HCT116 (cell line): ENCODE data around the gene PSORS1C1. TPM values are rescaled to one million over a fixed set of nuclear protein-coding genes. Genes with fewer than 3 reads are reported as not detected.

Experiments
- ATAC-seq: fragments of 200-7000 bp; cut with Tn5 transposase; 2 replicates; pipeline ENCODE4 v1.9.1; 2020; ENCODE audit warnings: mild to moderate bottlenecking, moderate library complexity
- Bru-seq: library from RNA; stranded (reverse); fragments of 400-500 nt; gene quantifications from one replicate; lab custom pipeline; 2021; lab: Mats Ljungman, UMichigan
- BruChase-seq, 2 experiments: library from RNA; stranded (reverse); fragments of 400-500 nt; gene quantifications; one replicate each; lab custom pipeline; 2021; lab: Mats Ljungman, UMichigan
- BruUV-seq: library from RNA; stranded (reverse); fragments of 400-500 nt; replicated peaks from 2 replicates; lab custom pipeline; 2021; lab: Mats Ljungman, UMichigan
- CTCF ChIA-PET: fragments of 300-600 bp; sonication (Branson Sonifier 250); formaldehyde crosslinking; loops from one replicate; lab custom pipeline; 2021; ENCODE audit warnings: antibody characterized with exemption; lab: Charles Lee
- POLR2A ChIA-PET: fragments of 300-600, 350-600 bp; sonication (Branson Sonifier 250); formaldehyde crosslinking; loops from one replicate; lab custom pipeline; 2021; ENCODE audit warnings: antibody characterized with exemption; lab: Charles Lee
- RAD21 ChIA-PET, 2 experiments: fragments of 300-600 bp; sonication (Branson Sonifier 250); formaldehyde crosslinking; loops; one replicate each; lab custom pipeline; 2023; ENCODE audit warnings: low total read pairs in 2 of 2; ENCODE audit not compliant: uncharacterized antibody in 2 of 2, unreplicated experiment in 2 of 2, low non-redundant PET in 1 of 2; lab: Charles Lee
- DNase-seq: peaks from one replicate; pipeline ENCODE4 v3.0.0-alpha.2; 2010; ENCODE audit warnings: low read depth, low spot score
- H2AFZ ChIP-seq: fragments of 200-600 bp; shearing (Covaris generic), sonication (generic); 2 replicates; pipeline ENCODE4 v1.6.1; 2017; ENCODE audit warnings: low read depth, mixed run types, mixed read lengths, antibody characterized with exemption, low read length; ENCODE audit not compliant: poor library complexity, severe bottlenecking
- H3K27ac ChIP-seq: 2 replicates; pipeline ENCODE4 v1.5.1; 2012; ENCODE audit warnings: low read depth, low read length
- H3K27me3 ChIP-seq: fragments of 200-600 bp; sonication (generic); 2 replicates; pipeline ENCODE4 v1.6.1; 2016; ENCODE audit warnings: mixed run types, low read length, mixed read lengths; ENCODE audit not compliant: insufficient read depth
- H3K36me3 ChIP-seq, 2 experiments: fragments of 200-500 bp in 1 of 2; fragments of 200-600 bp in 1 of 2; sonication (Bioruptor generic) in 1 of 2; sonication (generic) in 1 of 2; 2 replicates each; pipeline versions ENCODE4 v1.5.1 to v1.6.1; 2014 to 2016; ENCODE audit warnings: low read length in 2 of 2, inconsistent platforms in 1 of 2, mixed read lengths in 1 of 2, mixed run types in 1 of 2; ENCODE audit not compliant: insufficient read depth in 2 of 2, control insufficient read depth in 1 of 2
- H3K4me1 ChIP-seq, 2 experiments: fragments of 200-600 bp in 1 of 2; sonication (generic) in 1 of 2; 2 replicates each; pipeline versions ENCODE4 v1.5.1 to v1.6.1; 2012 to 2017; ENCODE audit warnings: low read length in 2 of 2, inconsistent platforms in 1 of 2, mild to moderate bottlenecking in 1 of 2, mixed read lengths in 1 of 2, mixed run types in 1 of 2, moderate library complexity in 1 of 2; ENCODE audit not compliant: insufficient read depth in 2 of 2, control insufficient read depth in 1 of 2
- H3K4me2 ChIP-seq: fragments of 200-600 bp; sonication (generic); 2 replicates; pipeline ENCODE4 v1.6.1; 2017; ENCODE audit warnings: mixed run types, low read length, mixed read lengths
- H3K4me3 ChIP-seq, 2 experiments: fragments of 200-600 bp in 1 of 2; sonication (generic) in 1 of 2; replicated peaks in 1 of 2; 2 replicates each; pipeline ENCODE4 v1.5.1; 2011 to 2016; ENCODE audit warnings: low read length in 2 of 2, control low read depth in 1 of 2, low read depth in 1 of 2, mild to moderate bottlenecking in 1 of 2, mixed read lengths in 1 of 2, mixed run types in 1 of 2
- H3K79me2 ChIP-seq: fragments of 200-600 bp; sonication (generic); 2 replicates; pipeline ENCODE4 v1.6.1; 2017; ENCODE audit warnings: mild to moderate bottlenecking, mixed run types, low read length, moderate library complexity, mixed read lengths; ENCODE audit not compliant: insufficient read depth
- H3K9ac ChIP-seq: fragments of 200-600 bp; sonication (generic); 2 replicates; pipeline ENCODE4 v1.6.1; 2016; ENCODE audit warnings: low read length, mixed read lengths
- H3K9me2 ChIP-seq: fragments of 200-600 bp; sonication (generic), shearing (Covaris generic); 2 replicates; pipeline ENCODE4 v1.6.1; 2017; ENCODE audit warnings: mixed run types, mild to moderate bottlenecking, moderate library complexity; ENCODE audit not compliant: insufficient read depth
- H3K9me3 ChIP-seq, 2 experiments: fragments of 200-500 bp in 1 of 2; fragments of 200-600 bp in 1 of 2; sonication (Bioruptor generic) in 1 of 2; sonication (generic) in 1 of 2; 2 replicates each; pipeline ENCODE4 v1.6.1; 2014 to 2017; ENCODE audit warnings: low read length in 2 of 2, mixed read lengths in 2 of 2, inconsistent platforms in 1 of 2, low read depth in 1 of 2, mild to moderate bottlenecking in 1 of 2, mixed run types in 1 of 2, moderate library complexity in 1 of 2; ENCODE audit not compliant: control insufficient read depth in 1 of 2, insufficient read depth in 1 of 2
- H4K20me1 ChIP-seq: fragments of 200-600 bp; sonication (generic), shearing (Covaris generic); 2 replicates; pipeline ENCODE4 v1.6.1; 2017; ENCODE audit warnings: mixed run types, mild to moderate bottlenecking, moderate library complexity; ENCODE audit not compliant: insufficient read depth
- CBX3 ChIP-seq: IDR thresholded peaks from 2 replicates; pipeline ENCODE4 v1.6.1; 2012; ENCODE audit warnings: low read depth
- CEBPB ChIP-seq: IDR thresholded peaks from 2 replicates; pipeline ENCODE4 v1.6.1; 2012; ENCODE audit warnings: low read depth
- EGR1 ChIP-seq: IDR thresholded peaks from 2 replicates; pipeline ENCODE4 v1.6.1; 2012; ENCODE audit warnings: low read depth
- FOSL1 ChIP-seq: IDR thresholded peaks from 2 replicates; pipeline ENCODE4 v1.6.1; 2012; ENCODE audit warnings: low read depth
- POLR2A ChIP-seq: IDR thresholded peaks from 2 replicates; pipeline ENCODE4 v1.7.0; 2011; ENCODE audit warnings: borderline replicate concordance; ENCODE audit not compliant: insufficient read depth, insufficient read length; ENCODE audit errors: extremely low read depth
- POLR2AphosphoS5 ChIP-seq: IDR thresholded peaks from 2 replicates; pipeline ENCODE4 v1.6.1; 2011; ENCODE audit warnings: mild to moderate bottlenecking, low read depth, low read length, moderate library complexity
- RAD21 ChIP-seq: IDR thresholded peaks from 2 replicates; pipeline ENCODE4 v1.6.1; 2012; ENCODE audit warnings: low read depth, mild to moderate bottlenecking
- SP1 ChIP-seq: IDR thresholded peaks from 2 replicates; pipeline ENCODE4 v1.6.1; 2012; ENCODE audit warnings: low read depth
- SRF ChIP-seq: IDR thresholded peaks from 2 replicates; pipeline ENCODE4 v1.6.1; 2012; ENCODE audit warnings: low read depth
- TCF7L2 ChIP-seq: IDR thresholded peaks from 2 replicates; pipeline ENCODE4 v1.7.0; 2011; ENCODE audit warnings: borderline replicate concordance, inconsistent platforms; ENCODE audit not compliant: insufficient read depth, insufficient read length; ENCODE audit errors: extremely low read depth
- YY1 ChIP-seq: IDR thresholded peaks from 2 replicates; pipeline ENCODE4 v1.6.1; 2011; ENCODE audit warnings: low read length, low read depth, moderate library complexity, mild to moderate bottlenecking; ENCODE audit not compliant: insufficient replicate concordance; ENCODE audit errors: extremely low read depth
- ZFX ChIP-seq: fragments of 450-650 bp; IDR thresholded peaks from 2 replicates; pipeline ENCODE4 v1.6.1; 2017
- ZNF274 ChIP-seq: fragments of 200-500 bp; sonication (Bioruptor generic); IDR thresholded peaks from 2 replicates; pipeline ENCODE4 v1.6.1; 2014; ENCODE audit warnings: mild to moderate bottlenecking, low read depth, low read length, inconsistent platforms
- intact Hi-C: fragments of 100-400 bp; cut with micrococcal nuclease; formaldehyde crosslinking; loops from 2 replicates; pipeline ENCODE4 v1.10.0; 2022
- long read RNA-seq: library from polyadenylated mRNA; unstranded; transcript quantifications from one replicate; pipeline ENCODE4 v2.0.0, GENCODE V29; 2021; ENCODE audit not compliant: unreplicated experiment
- polyA plus RNA-seq: library from polyadenylated mRNA; unstranded; fragments of >200 nt; gene quantifications from 2 replicates; pipeline ENCODE4 v1.2.1, GENCODE V29; 2012; ENCODE audit warnings: missing spikeins
- total RNA-seq: library from RNA; stranded (reverse); gene quantifications from one replicate; pipeline ENCODE4 v1.2.1, GENCODE V29; 2021; ENCODE audit not compliant: unreplicated experiment
- TF ChIP-seq, protein P1 (sequence below), 3 experiments: fragments of 200-600 bp in 1 of 3; sonication (generic) in 1 of 3; IDR thresholded peaks in 2 of 3; conservative IDR thresholded peaks in 1 of 3; 2 replicates each; pipeline ENCODE4 v1.5.1; 2012 to 2017; ENCODE audit warnings: low read depth in 2 of 3, low read length in 2 of 3, antibody characterized with exemption in 1 of 3, borderline replicate concordance in 1 of 3, control low read depth in 1 of 3, mild to moderate bottlenecking in 1 of 3, mixed read lengths in 1 of 3, mixed run types in 1 of 3, moderate library complexity in 1 of 3; ENCODE audit not compliant: insufficient read depth in 1 of 3
- TF ChIP-seq, protein P2 (sequence below): IDR thresholded peaks from 2 replicates; pipeline ENCODE4 v1.6.1; 2011; ENCODE audit warnings: mild to moderate bottlenecking, low read length, moderate library complexity; ENCODE audit not compliant: insufficient replicate concordance; ENCODE audit errors: extremely low read depth
- TF ChIP-seq, protein P3 (sequence below): IDR thresholded peaks from 2 replicates; pipeline ENCODE4 v1.6.1; 2012; ENCODE audit warnings: low read depth
- TF ChIP-seq, protein P4 (sequence below): IDR thresholded peaks from 2 replicates; pipeline ENCODE4 v1.6.1; 2012

Gene PSORS1C1, protein sequence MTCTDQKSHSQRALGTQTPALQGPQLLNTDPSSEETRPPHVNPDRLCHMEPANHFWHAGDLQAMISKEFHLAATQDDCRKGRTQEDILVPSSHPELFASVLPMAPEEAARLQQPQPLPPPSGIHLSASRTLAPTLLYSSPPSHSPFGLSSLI
- total RNA-seq (9.8 TPM), Bru-seq, nascent RNA (percentile 82 among the genes with signal in this experiment), BruChase-seq, experiment 1, labeled RNA remaining after a 6-hour chase (percentile 87 among the genes with signal in this experiment), BruChase-seq, experiment 2, labeled RNA remaining after a 2-hour chase (percentile 80 among the genes with signal in this experiment)
- 18.2 and 18.9 TPM in 2 replicates for polyA plus RNA-seq
- long read RNA-seq, partial matches to known transcripts = 0 of 8 reads
- long read RNA-seq, other reads (novel, unspliced or antisense) = 6 of 8 reads

DNA sequence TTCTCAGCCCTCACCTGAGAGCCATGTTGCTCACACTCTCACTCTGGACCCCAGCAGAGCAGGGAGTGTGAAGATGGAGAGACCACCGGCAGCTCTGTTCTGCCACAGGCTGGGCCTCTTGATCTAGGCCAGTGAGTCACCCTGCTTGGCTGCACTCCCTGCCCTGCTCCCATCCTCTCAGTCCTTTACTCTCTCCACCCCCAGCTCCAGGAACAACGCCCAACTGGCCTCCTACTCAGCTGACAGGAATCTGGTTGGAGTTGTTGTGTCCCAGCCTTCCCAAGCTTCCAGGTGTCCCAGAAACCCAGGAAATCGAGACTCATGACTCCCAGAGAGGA, at the start of gene PSORS1C1:
Gene PSORS1C1, plus strand, starts transcription at position 260 of the 338 bp plus-strand sequence. CDS start 14,833 bp downstream, outside the sequence.
- Histone ChIP-seq H3K79me2 (peaks cover 8% of the 10 kb centered on the region; the same call in 1 of the 2 replicates), H3K9me2 (no peaks in the 10 kb centered on the region), H3K9me3 (no peaks in the 10 kb centered on the region), H4K20me1 (no peaks in the 10 kb centered on the region), H3K36me3 (no peaks in the 10 kb centered on the region), H2AFZ (peak within 1 kb of the TSS; percentile 43), H3K9ac (peak within 1 kb of the TSS; percentile 73), H3K27me3 (no peaks in the 10 kb centered on the region), H3K27ac (peak within 1 kb of the TSS; percentile 83), H3K4me2 (peak within 1 kb of the TSS; percentile 92), H3K4me3 (peak within 1 kb of the TSS; percentile 51 to 64), H3K4me1 (peaks cover 29 to 51% of the 10 kb centered on the region in 2 experiments)
- DNase-seq (peak; percentile 90), ATAC-seq (peak; percentile 91)
- no TSS peak for BruUV-seq
- POLR2A ChIA-PET = interaction anchor here (0.6 to 2.8 kb wide), 14 partner anchors 10 to 517 kb away, joined by 3 to 11 read pairs (median 5); partner anchors contain the start of genes MICA and TCF19
- CTCF ChIA-PET = interaction anchor here (0.7 to 2.6 kb wide), 14 partner anchors 12 to 292 kb away, joined by 3 to 21 read pairs (median 4); partner anchors contain the start of gene PSORS1C2
- RAD21 ChIA-PET = interaction anchor here (0.6 to 1.5 kb wide), 5 partner anchors 10 to 35 kb away, joined by 3 to 6 read pairs (median 5); no protein-coding TSS in a partner anchor
- intact Hi-C loops = loop anchor here (1.0 kb wide), 1 partner anchor 12 kb away; no protein-coding TSS in a partner anchor
- TF ChIP-seq, protein P1, sequence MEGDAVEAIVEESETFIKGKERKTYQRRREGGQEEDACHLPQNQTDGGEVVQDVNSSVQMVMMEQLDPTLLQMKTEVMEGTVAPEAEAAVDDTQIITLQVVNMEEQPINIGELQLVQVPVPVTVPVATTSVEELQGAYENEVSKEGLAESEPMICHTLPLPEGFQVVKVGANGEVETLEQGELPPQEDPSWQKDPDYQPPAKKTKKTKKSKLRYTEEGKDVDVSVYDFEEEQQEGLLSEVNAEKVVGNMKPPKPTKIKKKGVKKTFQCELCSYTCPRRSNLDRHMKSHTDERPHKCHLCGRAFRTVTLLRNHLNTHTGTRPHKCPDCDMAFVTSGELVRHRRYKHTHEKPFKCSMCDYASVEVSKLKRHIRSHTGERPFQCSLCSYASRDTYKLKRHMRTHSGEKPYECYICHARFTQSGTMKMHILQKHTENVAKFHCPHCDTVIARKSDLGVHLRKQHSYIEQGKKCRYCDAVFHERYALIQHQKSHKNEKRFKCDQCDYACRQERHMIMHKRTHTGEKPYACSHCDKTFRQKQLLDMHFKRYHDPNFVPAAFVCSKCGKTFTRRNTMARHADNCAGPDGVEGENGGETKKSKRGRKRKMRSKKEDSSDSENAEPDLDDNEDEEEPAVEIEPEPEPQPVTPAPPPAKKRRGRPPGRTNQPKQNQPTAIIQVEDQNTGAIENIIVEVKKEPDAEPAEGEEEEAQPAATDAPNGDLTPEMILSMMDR (IDR thresholded peaks at IDR 0.05 in 2 of 3, conservative IDR thresholded peaks at IDR 0.05 in 1 of 3; ENCODE audit: borderline replicate concordance in 1 of 3, insufficient read depth in 1 of 3, low read depth in 2 of 3, low read length in 2 of 3) = no peak
- TF ChIP-seq CBX3 (0 out of 2 replicates have a peak, but pooled peaks have one; percentile 15), FOSL1 (peak; percentile 78), POLR2A (no peak), ZFX (0 out of 2 replicates have a peak, but pooled peaks have one; percentile 11), POLR2AphosphoS5 (peak; percentile 63), CEBPB (no peak), ZNF274 (no peak), YY1 (no peak), RAD21 (no peak), SP1 (peak; percentile 90), TCF7L2 (peak; percentile 61), SRF (no peak), EGR1 (peak; percentile 48; the same call in 1 of the 2 replicates)
- TF ChIP-seq, protein P2, sequence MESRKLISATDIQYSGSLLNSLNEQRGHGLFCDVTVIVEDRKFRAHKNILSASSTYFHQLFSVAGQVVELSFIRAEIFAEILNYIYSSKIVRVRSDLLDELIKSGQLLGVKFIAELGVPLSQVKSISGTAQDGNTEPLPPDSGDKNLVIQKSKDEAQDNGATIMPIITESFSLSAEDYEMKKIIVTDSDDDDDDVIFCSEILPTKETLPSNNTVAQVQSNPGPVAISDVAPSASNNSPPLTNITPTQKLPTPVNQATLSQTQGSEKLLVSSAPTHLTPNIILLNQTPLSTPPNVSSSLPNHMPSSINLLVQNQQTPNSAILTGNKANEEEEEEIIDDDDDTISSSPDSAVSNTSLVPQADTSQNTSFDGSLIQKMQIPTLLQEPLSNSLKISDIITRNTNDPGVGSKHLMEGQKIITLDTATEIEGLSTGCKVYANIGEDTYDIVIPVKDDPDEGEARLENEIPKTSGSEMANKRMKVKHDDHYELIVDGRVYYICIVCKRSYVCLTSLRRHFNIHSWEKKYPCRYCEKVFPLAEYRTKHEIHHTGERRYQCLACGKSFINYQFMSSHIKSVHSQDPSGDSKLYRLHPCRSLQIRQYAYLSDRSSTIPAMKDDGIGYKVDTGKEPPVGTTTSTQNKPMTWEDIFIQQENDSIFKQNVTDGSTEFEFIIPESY = no peak
- TF ChIP-seq, protein P3, sequence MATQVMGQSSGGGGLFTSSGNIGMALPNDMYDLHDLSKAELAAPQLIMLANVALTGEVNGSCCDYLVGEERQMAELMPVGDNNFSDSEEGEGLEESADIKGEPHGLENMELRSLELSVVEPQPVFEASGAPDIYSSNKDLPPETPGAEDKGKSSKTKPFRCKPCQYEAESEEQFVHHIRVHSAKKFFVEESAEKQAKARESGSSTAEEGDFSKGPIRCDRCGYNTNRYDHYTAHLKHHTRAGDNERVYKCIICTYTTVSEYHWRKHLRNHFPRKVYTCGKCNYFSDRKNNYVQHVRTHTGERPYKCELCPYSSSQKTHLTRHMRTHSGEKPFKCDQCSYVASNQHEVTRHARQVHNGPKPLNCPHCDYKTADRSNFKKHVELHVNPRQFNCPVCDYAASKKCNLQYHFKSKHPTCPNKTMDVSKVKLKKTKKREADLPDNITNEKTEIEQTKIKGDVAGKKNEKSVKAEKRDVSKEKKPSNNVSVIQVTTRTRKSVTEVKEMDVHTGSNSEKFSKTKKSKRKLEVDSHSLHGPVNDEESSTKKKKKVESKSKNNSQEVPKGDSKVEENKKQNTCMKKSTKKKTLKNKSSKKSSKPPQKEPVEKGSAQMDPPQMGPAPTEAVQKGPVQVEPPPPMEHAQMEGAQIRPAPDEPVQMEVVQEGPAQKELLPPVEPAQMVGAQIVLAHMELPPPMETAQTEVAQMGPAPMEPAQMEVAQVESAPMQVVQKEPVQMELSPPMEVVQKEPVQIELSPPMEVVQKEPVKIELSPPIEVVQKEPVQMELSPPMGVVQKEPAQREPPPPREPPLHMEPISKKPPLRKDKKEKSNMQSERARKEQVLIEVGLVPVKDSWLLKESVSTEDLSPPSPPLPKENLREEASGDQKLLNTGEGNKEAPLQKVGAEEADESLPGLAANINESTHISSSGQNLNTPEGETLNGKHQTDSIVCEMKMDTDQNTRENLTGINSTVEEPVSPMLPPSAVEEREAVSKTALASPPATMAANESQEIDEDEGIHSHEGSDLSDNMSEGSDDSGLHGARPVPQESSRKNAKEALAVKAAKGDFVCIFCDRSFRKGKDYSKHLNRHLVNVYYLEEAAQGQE = no peak
- TF ChIP-seq, protein P4, sequence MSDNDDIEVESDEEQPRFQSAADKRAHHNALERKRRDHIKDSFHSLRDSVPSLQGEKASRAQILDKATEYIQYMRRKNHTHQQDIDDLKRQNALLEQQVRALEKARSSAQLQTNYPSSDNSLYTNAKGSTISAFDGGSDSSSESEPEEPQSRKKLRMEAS = no peak
